K562 (cell line): ENCODE results near the gene KNSTRN. TPM values are rescaled to one million over a fixed set of nuclear protein-coding genes. Genes with fewer than 3 reads are reported as not detected.

Experiments
- ATAC-seq: fragments of 200-7000 bp; cut with Tn5 transposase; 3 replicates; pipeline ENCODE4 v1.9.1; 2020; ENCODE audit warnings: moderate library complexity
- BruUV-seq: library from RNA; stranded (reverse); fragments of 400-500 nt; replicated peaks from 2 replicates; lab custom pipeline; 2021; lab: Mats Ljungman, UMichigan
- CTCF ChIA-PET: fragments of 300-600 bp; formaldehyde crosslinking; extraction: SDS; loops from one replicate; lab custom pipeline; 2021; ENCODE audit warnings: low intra/inter-chr PET ratio; lab: Yijun Ruan, JAX
- POLR2A ChIA-PET: fragments of 300-600, 350-650 bp; sonication (Branson Sonifier 250); formaldehyde crosslinking; extraction: SDS; loops from one replicate; lab custom pipeline; 2021; ENCODE audit warnings: antibody characterized with exemption, inconsistent platforms; lab: Yijun Ruan, JAX
- DNase-seq, 4 experiments: peaks; one replicate each; pipeline versions ENCODE4 v3.0.0 to v3.0.0-alpha.2; 2011 to 2018; ENCODE audit warnings: low spot score in 3 of 4, mixed read lengths in 3 of 4; ENCODE audit errors: extremely low read depth in 1 of 4
- FAIRE-seq: peaks from 2 replicates; lab custom pipeline; 2011; peaks lifted over from hg19 to GRCh38; lab: Jason Lieb, UNC
- H2AFZ ChIP-seq: 2 replicates; pipeline ENCODE4 v1.6.0; 2011; ENCODE audit warnings: low read depth, low read length, control low read depth, inconsistent platforms
- H3K27ac ChIP-seq: fragments of 200-600 bp; 3 replicates; pipeline ENCODE4 v1.8.0; 2011; ENCODE audit warnings: low read depth, mild to moderate bottlenecking, control low read depth, inconsistent platforms, low read length, moderate library complexity, mixed read lengths; ENCODE audit errors: extremely low read depth
- H3K27me3 ChIP-seq, 2 experiments: fragments of 300-600 bp in 1 of 2; 2 replicates in 1 of 2; 3 replicates in 1 of 2; pipeline versions ENCODE4 v1.6.0 to v1.8.0; 2011; ENCODE audit warnings: inconsistent platforms in 2 of 2, low read length in 2 of 2, mild to moderate bottlenecking in 1 of 2, mixed read lengths in 1 of 2, moderate library complexity in 1 of 2; ENCODE audit not compliant: control insufficient read depth in 2 of 2, insufficient read depth in 2 of 2
- H3K36me3 ChIP-seq: fragments of 300-600 bp; 3 replicates; pipeline ENCODE4 v1.8.0; 2011; ENCODE audit warnings: mild to moderate bottlenecking, low read length, inconsistent platforms; ENCODE audit not compliant: control insufficient read depth, insufficient read depth
- H3K4me1 ChIP-seq, 2 experiments: fragments of 200-600 bp in 1 of 2; replicated peaks in 1 of 2; 2 replicates in 1 of 2; 3 replicates in 1 of 2; pipeline versions ENCODE4 v1.5.1 to v1.8.0; 2011; ENCODE audit warnings: inconsistent platforms in 2 of 2, low read length in 2 of 2, mild to moderate bottlenecking in 1 of 2, mixed read lengths in 1 of 2, moderate library complexity in 1 of 2; ENCODE audit not compliant: control insufficient read depth in 2 of 2, insufficient read depth in 2 of 2
- H3K4me2 ChIP-seq: 2 replicates; pipeline ENCODE4 v1.6.1; 2011; ENCODE audit warnings: low read length, control low read depth, inconsistent platforms, mixed read lengths; ENCODE audit not compliant: insufficient read depth
- H3K4me3 ChIP-seq: fragments of 200-600 bp; sonication (generic), shearing (Covaris generic); 2 replicates; pipeline ENCODE4 v1.5.1; 2016; ENCODE audit warnings: control low read depth, inconsistent platforms
- H3K79me2 ChIP-seq: fragments of 200-600 bp; 3 replicates; pipeline ENCODE4 v1.8.0; 2011; ENCODE audit warnings: low read length, inconsistent platforms; ENCODE audit not compliant: control insufficient read depth, insufficient read depth
- H3K9ac ChIP-seq, 2 experiments: 2 replicates each; pipeline versions ENCODE4 v1.6.0 to v1.6.1; 2011; ENCODE audit warnings: low read depth in 2 of 2, low read length in 2 of 2, control low read depth in 1 of 2, inconsistent platforms in 1 of 2, mild to moderate bottlenecking in 1 of 2, mixed read lengths in 1 of 2; ENCODE audit not compliant: insufficient read depth in 1 of 2
- H3K9me1 ChIP-seq: one replicate; pipeline ENCODE4 v1.6.0; 2011; ENCODE audit warnings: inconsistent platforms, mild to moderate bottlenecking, low read length, moderate library complexity; ENCODE audit not compliant: control insufficient read depth, insufficient read depth
- H3K9me3 ChIP-seq: replicated peaks from 2 replicates; pipeline ENCODE4 v1.5.1; 2011; ENCODE audit warnings: low read depth, low read length, inconsistent platforms; ENCODE audit not compliant: control insufficient read depth, insufficient read depth
- H4K20me1 ChIP-seq: replicated peaks from 2 replicates; pipeline ENCODE4 v1.6.1; 2011; ENCODE audit warnings: low read length, inconsistent platforms, mixed read lengths; ENCODE audit not compliant: control insufficient read depth, insufficient read depth
- CTBP1 ChIP-seq: fragments of 450-650 bp; IDR thresholded peaks from 2 replicates; pipeline ENCODE4 v1.6.1; 2016; ENCODE audit warnings: borderline replicate concordance
- HNRNPL ChIP-seq: fragments of 200-400 bp; formaldehyde crosslinking; IDR thresholded peaks from 2 replicates; pipeline ENCODE4 v1.6.1; 2017; ENCODE audit warnings: low read depth, mild to moderate bottlenecking, low read length
- RAD21 ChIP-seq, 2 experiments: fragments of 250-450 bp in 1 of 2; fragments of 450-650 bp in 1 of 2; sonication (Bioruptor Pico) in 1 of 2; formaldehyde crosslinking in 1 of 2; IDR thresholded peaks in 1 of 2; conservative IDR thresholded peaks in 1 of 2; 2 replicates each; pipeline versions ENCODE4 v1.4.0 to v1.8.0; 2020 to 2022; ENCODE audit warnings: mild to moderate bottlenecking in 2 of 2, moderate library complexity in 1 of 2
- RB1 ChIP-seq: fragments of 450-650 bp; IDR thresholded peaks from 2 replicates; pipeline ENCODE4 v1.6.1; 2017; ENCODE audit warnings: low read depth, mild to moderate bottlenecking
- SMC3 ChIP-seq: conservative IDR thresholded peaks from 2 replicates; pipeline ENCODE4 v1.6.1; 2011; ENCODE audit warnings: low read depth, low read length, improper control_type of control experiment; ENCODE audit not compliant: insufficient read depth
- STAG1 ChIP-seq: sonication (generic); formaldehyde crosslinking; IDR thresholded peaks from 2 replicates; pipeline ENCODE4 v1.5.0; 2020; ENCODE audit warnings: missing genetic modification reagents, borderline replicate concordance
- TAF9B ChIP-seq: fragments of 450-650 bp; IDR thresholded peaks from 2 replicates; pipeline ENCODE4 v1.6.1; 2018; ENCODE audit warnings: mild to moderate bottlenecking; ENCODE audit not compliant: partially characterized antibody
- TARDBP ChIP-seq: fragments of 450-650 bp; IDR thresholded peaks from 2 replicates; pipeline ENCODE4 v1.6.1; 2016
- XRCC5 ChIP-seq: fragments of 200-400 bp; formaldehyde crosslinking; IDR thresholded peaks from 2 replicates; pipeline ENCODE4 v1.6.1; 2017; ENCODE audit warnings: low read depth, mild to moderate bottlenecking, low read length
- ZKSCAN1 ChIP-seq: fragments of 150-350 bp; IDR thresholded peaks from 2 replicates; pipeline ENCODE4 v1.6.1; 2016; ENCODE audit warnings: low read depth, low read length
- WGBS: fragments of 100-300 bp; shearing (Covaris generic); methylation state at CpG from one replicate; pipeline ENCODE4 v1.1.6; 2016; ENCODE audit warnings: low coverage, mixed read lengths; ENCODE audit not compliant: insufficient coverage; ENCODE audit errors: missing lambda C conversion rate; 5-methylcytosine and 5-hydroxymethylcytosine counted together
- in situ Hi-C: fragments of 300-500 bp; cut with MboI; formaldehyde crosslinking; loops from 4 replicates; pipeline ENCODE4 v1.15.0; 2018; ENCODE audit warnings: inconsistent platforms, mixed read lengths
- intact Hi-C: fragments of 100-400 bp; cut with micrococcal nuclease; formaldehyde crosslinking; loops from 2 replicates; pipeline ENCODE4 v1.14.2; 2022
- polyA plus RNA-seq, 8 experiments: library from polyadenylated mRNA; depleted of rRNA in 4 of 8; stranded (reverse) in 5 of 8; unstranded in 3 of 8; fragments of >200 nt; fragmentation: Nextera tagmentation in 2 of 8; fragmentation: Illumina TruSeq in 1 of 8; extraction: Ambion mirVana in 2 of 8; extraction: Trizol in 1 of 8; gene quantifications; 2 replicates each; pipeline versions ENCODE4 v1.2.1 to v1.2.3, GENCODE V29; 2011 to 2014; ENCODE audit warnings: inconsistent platforms in 1 of 8, missing spikeins in 1 of 8
- total RNA-seq, 7 experiments: library from RNA; depleted of rRNA in 6 of 7; stranded (reverse); fragments of >200 nt in 6 of 7; fragmentation: Illumina TruSeq in 2 of 7; extraction: Trizol in 2 of 7; gene quantifications; 2 replicates each; pipeline versions ENCODE4 v1.2.1 to v1.2.3, GENCODE V29; 2011 to 2021; ENCODE audit warnings: low replicate concordance in 1 of 7
- TF ChIP-seq, protein P1 (sequence below): sonication (generic); formaldehyde crosslinking; IDR thresholded peaks from 2 replicates; pipeline ENCODE4 v1.9.0; 2022; ENCODE audit warnings: mild to moderate bottlenecking, missing genetic modification reagents
- TF ChIP-seq, protein P2 (sequence below): sonication (generic); formaldehyde crosslinking; IDR thresholded peaks from 2 replicates; pipeline ENCODE4 v1.8.0; 2022; ENCODE audit warnings: mild to moderate bottlenecking, low read depth, missing genetic modification reagents

Gene KNSTRN
- total and polyA plus RNA-seq, 9 of the 15 experiments (the other 6 are each of a cell fraction or from before 2014, with no cell fraction given): 48.7 to 88.2 (median 66.3) TPM

DNA sequence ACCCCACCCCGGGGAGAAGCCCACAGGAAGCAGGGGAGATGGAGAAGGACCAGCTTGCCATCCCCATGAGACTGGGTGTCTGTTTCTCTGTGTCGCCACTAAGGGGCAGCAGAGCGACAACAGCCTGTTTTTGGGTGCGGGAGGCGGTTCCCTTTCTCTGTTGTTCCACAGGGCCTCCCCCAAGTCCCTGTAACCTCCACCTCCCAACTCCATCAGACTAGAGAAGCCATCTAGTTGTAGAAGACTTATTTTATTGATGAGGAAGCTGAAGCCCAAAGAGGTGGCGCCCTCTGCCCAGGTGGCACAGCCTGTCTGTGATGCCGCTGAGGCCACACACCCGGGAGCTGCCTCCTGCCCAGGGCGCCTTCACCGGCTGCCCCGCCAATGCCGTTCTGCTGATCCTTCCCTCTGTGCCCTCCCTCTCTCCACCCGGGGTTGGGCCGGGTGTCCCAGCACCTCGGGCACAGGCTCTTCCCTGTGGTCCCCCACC lies 37.8 kb upstream of the KNSTRN start:
- no peaks in the 10 kb centered on the region for H3K9me3 ChIP-seq
- H3K4me3 ChIP-seq: no peak overlapping the region
- H3K36me3 ChIP-seq: no peaks in the 10 kb centered on the region
- no peaks in the 10 kb centered on the region for H4K20me1 ChIP-seq
- WGBS: 23% methylated on average over 14 of the region's 15 CpGs
- H3K27ac ChIP-seq: no peak overlapping the region
- peak overlapping the region; percentile 35; the same call in 1 of the 2 replicates for H2AFZ ChIP-seq
- in situ Hi-C loops (loop anchor here (5.0 to 10.0 kb wide), 2 partner anchors 78 to 540 kb away; no protein-coding TSS in a partner anchor), intact Hi-C loops (loop anchor here (1.0 kb wide), 1 partner anchor 78 kb away; no protein-coding TSS in a partner anchor)
- peaks cover 7 to 24% of the 10 kb centered on the region in 2 experiments; a peak in 4 of 5 replicates for H3K4me1 ChIP-seq
- DNase-seq (peak; percentile 78 to 81 (median 78)), ATAC-seq (peak; percentile 75), FAIRE-seq (peak; percentile 86)
- H3K9ac ChIP-seq: no peak overlapping the region
- no peaks in the 10 kb centered on the region for H3K9me1 ChIP-seq
- POLR2A ChIA-PET: no interaction called here
- no peaks in the 10 kb centered on the region for H3K27me3 ChIP-seq
- no peak overlapping the region for H3K4me2 ChIP-seq
- BruUV-seq: no TSS peak
- CTCF ChIA-PET: interaction anchor here (0.8 to 2.1 kb wide), 3 partner anchors 23 to 550 kb away, joined by 4 to 28 read pairs (median 7); partner anchors contain the start of gene VPS18
- H3K79me2 ChIP-seq: no peaks in the 10 kb centered on the region
- peak; percentile 49 to 80 for TF ChIP-seq RAD21 (CRISPR knock-in tag; conservative IDR thresholded peaks at IDR 0.05 in 1 of 2, IDR thresholded peaks at IDR 0.05 in 1 of 2)
- TF ChIP-seq, protein P1, sequence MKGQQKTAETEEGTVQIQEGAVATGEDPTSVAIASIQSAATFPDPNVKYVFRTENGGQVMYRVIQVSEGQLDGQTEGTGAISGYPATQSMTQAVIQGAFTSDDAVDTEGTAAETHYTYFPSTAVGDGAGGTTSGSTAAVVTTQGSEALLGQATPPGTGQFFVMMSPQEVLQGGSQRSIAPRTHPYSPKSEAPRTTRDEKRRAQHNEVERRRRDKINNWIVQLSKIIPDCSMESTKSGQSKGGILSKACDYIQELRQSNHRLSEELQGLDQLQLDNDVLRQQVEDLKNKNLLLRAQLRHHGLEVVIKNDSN: peak; percentile 19; the same call in 1 of the 2 replicates
- TF ChIP-seq TARDBP: 0 out of 2 replicates have a peak, but pooled peaks have one; percentile 47
- TF ChIP-seq STAG1 (CRISPR knock-in tag): peak; percentile 69; the same call in 1 of the 2 replicates
- TF ChIP-seq CTBP1: peak; percentile 20; the same call in 1 of the 2 replicates
- 0 out of 2 replicates have a peak, but pooled peaks have one; percentile 33 for TF ChIP-seq ZKSCAN1
- no peak for TF ChIP-seq TAF9B
- TF ChIP-seq SMC3: peak; percentile 88
- TF ChIP-seq HNRNPL: 0 out of 2 replicates have a peak, but pooled peaks have one; percentile 19
- peak; percentile 31; the same call in 1 of the 2 replicates for TF ChIP-seq RB1
- TF ChIP-seq, protein P2, sequence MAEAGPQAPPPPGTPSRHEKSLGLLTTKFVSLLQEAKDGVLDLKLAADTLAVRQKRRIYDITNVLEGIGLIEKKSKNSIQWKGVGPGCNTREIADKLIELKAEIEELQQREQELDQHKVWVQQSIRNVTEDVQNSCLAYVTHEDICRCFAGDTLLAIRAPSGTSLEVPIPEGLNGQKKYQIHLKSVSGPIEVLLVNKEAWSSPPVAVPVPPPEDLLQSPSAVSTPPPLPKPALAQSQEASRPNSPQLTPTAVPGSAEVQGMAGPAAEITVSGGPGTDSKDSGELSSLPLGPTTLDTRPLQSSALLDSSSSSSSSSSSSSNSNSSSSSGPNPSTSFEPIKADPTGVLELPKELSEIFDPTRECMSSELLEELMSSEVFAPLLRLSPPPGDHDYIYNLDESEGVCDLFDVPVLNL (CRISPR knock-in tag): no peak
- 0 out of 2 replicates have a peak, but pooled peaks have one; percentile 33 for TF ChIP-seq XRCC5
